Upper lobe of left lung (tissue), 6 donors: ENCODE measurements around the gene RAVER2. TPM values are rescaled to one million over a fixed set of nuclear protein-coding genes. Genes with fewer than 3 reads are reported as not detected.

ENCODE experiments used
- ATAC-seq, 2 donors: fragments of 200-7000 bp; cut with Tn5 transposase; one replicate each; pipeline ENCODE4 v1.9.1; 2022; ENCODE audit warnings: mild to moderate bottlenecking in 2 of 2, moderate library complexity in 2 of 2; ENCODE audit not compliant: low FRiP score in 2 of 2
- DNase-seq, 2 donors: peaks; one replicate each; pipeline ENCODE4 v3.0.0-alpha.2; 2019 to 2020
- H3K27ac ChIP-seq, 4 donors: fragments of 200-600 bp; sonication (generic); one replicate each; pipeline ENCODE4 v1.5.1; 2016 to 2019
- H3K27me3 ChIP-seq, 4 donors: fragments of 200-600 bp; sonication (generic); one replicate each; pipeline ENCODE4 v1.5.1; 2017 to 2019
- H3K36me3 ChIP-seq, 4 donors: fragments of 200-600 bp; sonication (generic); one replicate each; pipeline ENCODE4 v1.5.1; 2016 to 2019
- H3K4me1 ChIP-seq, 4 donors: fragments of 200-600 bp; sonication (generic); one replicate each; pipeline ENCODE4 v1.5.1; 2018 to 2019
- H3K4me3 ChIP-seq, 4 donors: fragments of 200-600 bp; sonication (generic); one replicate each; pipeline ENCODE4 v1.5.1; 2017 to 2019; ENCODE audit warnings: mild to moderate bottlenecking in 2 of 4, moderate library complexity in 1 of 4
- H3K9me3 ChIP-seq, 4 donors: fragments of 200-600 bp; sonication (generic); one replicate each; pipeline ENCODE4 v1.5.1; 2018 to 2019
- CTCF ChIP-seq, 6 experiments: fragments of 450-650 bp in 4 of 6; fragments of 200-600 bp in 2 of 6; sonication (generic) in 2 of 6; IDR thresholded peaks; one replicate each; pipeline ENCODE4 v1.5.1; 2016 to 2019; ENCODE audit warnings: antibody characterized with exemption in 6 of 6
- EP300 ChIP-seq, 4 donors: sonication (generic); formaldehyde crosslinking; IDR thresholded peaks; one replicate each; pipeline ENCODE4 v1.5.1; 2017; ENCODE audit warnings: antibody characterized with exemption in 4 of 4, control low read depth in 2 of 4
- POLR2A ChIP-seq, 4 donors: fragments of 450-650 bp; IDR thresholded peaks; one replicate each; pipeline ENCODE4 v1.5.1; 2016 to 2017; ENCODE audit warnings: antibody characterized with exemption in 4 of 4, mild to moderate bottlenecking in 2 of 4
- POLR2AphosphoS5 ChIP-seq, 2 donors: sonication (generic); formaldehyde crosslinking; IDR thresholded peaks; one replicate each; pipeline ENCODE4 v1.5.1; 2017; ENCODE audit warnings: antibody characterized with exemption in 2 of 2
- WGBS, 2 donors: methylation state at CpG; one replicate each; pipeline ENCODE4 v1.1.5; 2017 to 2018; 5-methylcytosine and 5-hydroxymethylcytosine counted together
- total RNA-seq, 6 donors: library from RNA; depleted of rRNA in 4 of 6; stranded (reverse); fragments of >200 nt in 4 of 6; gene quantifications; one replicate each; pipeline versions ENCODE4 v1.1.0 to v1.2.1, GENCODE V29; 2016 to 2021
- donor health status: DM: no; HTN: no; CAD: no; lungs with moderate emphysema.
- donor health status: DM: no; HTN: yes; CAD: no; lungs with severe emphysema.

Gene RAVER2
- total RNA-seq, 6 donors from 2014 or later = 7.3 to 15.0 (median 9.1) TPM

- peaks cover 51 to 95% (median 76%) of the 10 kb centered on the region in 4 donors for H3K36me3 ChIP-seq
- H3K4me1 ChIP-seq = peaks cover 0 to 8% (median 6%) of the 10 kb centered on the region in 4 donors
- TF ChIP-seq POLR2A (IDR thresholded peaks at IDR 0.05) = no peak
- TF ChIP-seq POLR2AphosphoS5 (IDR thresholded peaks at IDR 0.05) = no peak
- TF ChIP-seq CTCF (IDR thresholded peaks at IDR 0.05) = no peak
- ATAC-seq (no peak), DNase-seq (no peak)
- no peaks in the 10 kb centered on the region for H3K9me3 ChIP-seq
- H3K27ac ChIP-seq = no peak overlapping the region
- H3K27me3 ChIP-seq = no peaks in the 10 kb centered on the region
- WGBS, 2 donors = 75 to 84% methylated on average over 6 of the region's 6 CpGs
- H3K4me3 ChIP-seq = no peak overlapping the region
These were observed 96.6 kb downstream of the RAVER2 start for GRCh38 chr1:64841330-64842065.

- DNase-seq (no peak), ATAC-seq (no peak)
- Histone ChIP-seq H3K9me3 (no peaks in the 10 kb centered on the region), H3K27me3 (no peaks in the 10 kb centered on the region), H3K4me1 (peaks cover 0 to 8% (median 6%) of the 10 kb centered on the region in 4 donors), H3K4me3 (no peak overlapping the region), H3K27ac (no peak overlapping the region), H3K36me3 (peaks cover 44 to 95% (median 76%) of the 10 kb centered on the region in 4 donors)
- TF ChIP-seq CTCF (IDR thresholded peaks at IDR 0.05) (no peak), POLR2AphosphoS5 (IDR thresholded peaks at IDR 0.05) (no peak), EP300 (IDR thresholded peaks at IDR 0.05) (no peak)
- 51 to 58% methylated on average over 2 of the region's 2 CpGs for WGBS, 2 donors
These were observed 97.3 kb downstream of the RAVER2 start for GRCh38 chr1:64842224-64842623.

- Histone ChIP-seq H3K27ac (no peak overlapping the region), H3K27me3 (no peaks in the 10 kb centered on the region), H3K9me3 (no peaks in the 10 kb centered on the region), H3K4me3 (no peak overlapping the region), H3K36me3 (peaks cover 34 to 95% (median 78%) of the 10 kb centered on the region in 4 donors), H3K4me1 (peaks cover 0 to 8% (median 6%) of the 10 kb centered on the region in 4 donors)
- TF ChIP-seq CTCF (IDR thresholded peaks at IDR 0.05) (no peak), POLR2AphosphoS5 (IDR thresholded peaks at IDR 0.05) (no peak), EP300 (IDR thresholded peaks at IDR 0.05) (no peak), POLR2A (IDR thresholded peaks at IDR 0.05) (no peak)
- DNase-seq (no peak), ATAC-seq (no peak)
- WGBS, 2 donors = 93 to 98% methylated on average over 9 of the region's 9 CpGs
These were observed 98.8 kb downstream of the RAVER2 start for GRCh38 chr1:64843675-64844074.

GRCh38 chr1:64844175-64844574 is 99.3 kb downstream of the RAVER2 start:
- Histone ChIP-seq H3K27me3 (no peaks in the 10 kb centered on the region), H3K36me3 (peaks cover 34 to 98% (median 80%) of the 10 kb centered on the region in 4 donors), H3K4me1 (peaks cover 0 to 8% (median 6%) of the 10 kb centered on the region in 4 donors), H3K4me3 (no peak overlapping the region), H3K27ac (no peak overlapping the region), H3K9me3 (no peaks in the 10 kb centered on the region)
- no peak for ATAC-seq
- WGBS, 2 donors = 92 to 94% methylated on average over 4 to 7 of the region's 7 CpGs
- DNase-seq = peak in 1 of 2 donors; percentile 55
- TF ChIP-seq EP300 (IDR thresholded peaks at IDR 0.05) (no peak), CTCF (IDR thresholded peaks at IDR 0.05) (no peak), POLR2A (IDR thresholded peaks at IDR 0.05) (no peak), POLR2AphosphoS5 (IDR thresholded peaks at IDR 0.05) (no peak)

GRCh38 chr1:64844609-64845008 is 99.7 kb downstream of the RAVER2 start:
- Histone ChIP-seq H3K9me3 (no peaks in the 10 kb centered on the region), H3K4me3 (no peak overlapping the region), H3K36me3 (peaks cover 34 to 98% (median 80%) of the 10 kb centered on the region in 4 donors), H3K27me3 (no peaks in the 10 kb centered on the region), H3K27ac (no peak overlapping the region), H3K4me1 (peaks cover 0 to 8% (median 6%) of the 10 kb centered on the region in 4 donors)
- ATAC-seq (no peak), DNase-seq (no peak)
- 93 to 94% methylated on average over 7 of the region's 7 CpGs for WGBS, 2 donors
- TF ChIP-seq EP300 (IDR thresholded peaks at IDR 0.05) (no peak), POLR2A (IDR thresholded peaks at IDR 0.05) (no peak), POLR2AphosphoS5 (IDR thresholded peaks at IDR 0.05) (no peak), CTCF (IDR thresholded peaks at IDR 0.05) (no peak)
